ENCODE measurements around the gene SGSM2.

GRCh38 chr17:2427910-2428309 is 90.6 kb downstream of the SGSM2 start:
- no peak for TF ChIP-seq EZH2 (IDR thresholded peaks at IDR 0.05)
- TF ChIP-seq POLR2AphosphoS5 (IDR thresholded peaks at IDR 0.05; ENCODE audit: borderline replicate concordance, low read depth, low read length): no peak
- TF ChIP-seq FOXP2 (optimal IDR thresholded peaks at IDR 0.05; ENCODE audit: control extremely low read depth, extremely low read length, insufficient read depth): no peak
